MM.1S (cell line): ENCODE data around the gene EIF3C.
"Not testable (repeated sequence)": the region's sequence is repeated elsewhere in the genome, so short reads cannot be mapped to it uniquely, and the experiment has no call there.

Experiments
- DNase-seq: peaks from one replicate; pipeline ENCODE4 v3.0.0-alpha.2; 2015
- H2AFZ ChIP-seq: fragments of 300-600 bp; sonication (generic); 2 replicates; pipeline ENCODE4 v1.6.0; 2016; ENCODE audit warnings: antibody characterized with exemption, low read length
- H3F3A ChIP-seq: fragments of 300-600 bp; sonication (generic); 2 replicates; pipeline ENCODE4 v1.6.1; 2016; ENCODE audit warnings: mild to moderate bottlenecking, antibody characterized with exemption, low read length, moderate library complexity, mixed read lengths; ENCODE audit not compliant: insufficient read depth
- H3K27ac ChIP-seq: fragments of 300-600 bp; sonication (generic); 2 replicates; pipeline ENCODE4 v1.5.1; 2016; ENCODE audit warnings: mild to moderate bottlenecking, low read length
- H3K27me3 ChIP-seq: fragments of 300-600 bp; sonication (generic); replicated peaks from 2 replicates; pipeline ENCODE4 v1.6.0; 2016; ENCODE audit warnings: low read length; ENCODE audit not compliant: insufficient read depth
- H3K36me3 ChIP-seq: fragments of 300-600 bp; sonication (generic); replicated peaks from 2 replicates; pipeline ENCODE4 v1.6.1; 2016; ENCODE audit warnings: mild to moderate bottlenecking, low read length, mixed read lengths; ENCODE audit not compliant: insufficient read depth
- H3K4me1 ChIP-seq: fragments of 300-600 bp; sonication (generic); 2 replicates; pipeline ENCODE4 v1.6.1; 2016; ENCODE audit warnings: low read length, mixed read lengths
- H3K4me2 ChIP-seq: fragments of 300-600 bp; sonication (generic); 2 replicates; pipeline ENCODE4 v1.6.0; 2016; ENCODE audit warnings: low read depth, low read length
- H3K4me3 ChIP-seq: fragments of 300-600 bp; sonication (generic); 2 replicates; pipeline ENCODE4 v1.5.1; 2016; ENCODE audit warnings: low read length, mixed read lengths
- H3K79me2 ChIP-seq: fragments of 300-600 bp; sonication (generic); 2 replicates; pipeline ENCODE4 v1.6.1; 2016; ENCODE audit warnings: mixed run types, low read length, mixed read lengths
- H3K9ac ChIP-seq: fragments of 300-600 bp; sonication (generic); 2 replicates; pipeline ENCODE4 v1.6.1; 2016; ENCODE audit warnings: low read length, mixed read lengths
- H3K9me2 ChIP-seq: fragments of 300-600 bp; sonication (generic); replicated peaks from 2 replicates; pipeline ENCODE4 v1.6.1; 2016; ENCODE audit warnings: mild to moderate bottlenecking, low read length, mixed read lengths; ENCODE audit not compliant: insufficient read depth
- H3K9me3 ChIP-seq: fragments of 300-600 bp; sonication (generic); replicated peaks from 2 replicates; pipeline ENCODE4 v1.6.1; 2016; ENCODE audit warnings: mild to moderate bottlenecking, low read length, mixed read lengths; ENCODE audit not compliant: insufficient read depth
- H4K20me1 ChIP-seq: fragments of 300-600 bp; sonication (generic); 2 replicates; pipeline ENCODE4 v1.6.1; 2016; ENCODE audit warnings: mild to moderate bottlenecking, low read length, moderate library complexity, mixed read lengths; ENCODE audit not compliant: insufficient read depth

Gene EIF3C

DNA sequence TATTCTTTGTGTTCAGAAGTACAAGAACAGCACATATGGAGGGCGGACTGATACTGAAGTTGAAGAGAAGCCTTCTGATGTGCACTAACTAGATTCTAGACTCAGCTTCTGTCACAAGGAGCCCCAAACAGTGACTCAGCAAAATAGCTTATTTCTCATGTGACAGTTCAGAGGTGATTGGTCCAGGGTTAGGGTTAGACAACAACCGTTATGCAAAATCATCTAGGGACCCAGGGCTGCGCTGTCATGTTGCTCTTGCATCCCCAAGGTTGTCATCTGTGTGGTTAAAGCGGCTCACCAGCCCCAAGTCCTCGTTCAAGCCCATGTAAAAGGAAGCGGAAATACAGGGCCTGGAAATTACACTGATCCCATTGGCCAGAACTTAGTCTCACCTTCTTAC is 70.4 kb downstream of the EIF3C start:
- not testable (repeated sequence) for H3F3A ChIP-seq, H3K4me3 ChIP-seq, H3K9me3 ChIP-seq, H3K27me3 ChIP-seq, H3K4me1 ChIP-seq, DNase-seq, H4K20me1 ChIP-seq, H3K9me2 ChIP-seq, H3K27ac ChIP-seq, H3K9ac ChIP-seq, H3K4me2 ChIP-seq, H2AFZ ChIP-seq, H3K79me2 ChIP-seq, H3K36me3 ChIP-seq

DNA sequence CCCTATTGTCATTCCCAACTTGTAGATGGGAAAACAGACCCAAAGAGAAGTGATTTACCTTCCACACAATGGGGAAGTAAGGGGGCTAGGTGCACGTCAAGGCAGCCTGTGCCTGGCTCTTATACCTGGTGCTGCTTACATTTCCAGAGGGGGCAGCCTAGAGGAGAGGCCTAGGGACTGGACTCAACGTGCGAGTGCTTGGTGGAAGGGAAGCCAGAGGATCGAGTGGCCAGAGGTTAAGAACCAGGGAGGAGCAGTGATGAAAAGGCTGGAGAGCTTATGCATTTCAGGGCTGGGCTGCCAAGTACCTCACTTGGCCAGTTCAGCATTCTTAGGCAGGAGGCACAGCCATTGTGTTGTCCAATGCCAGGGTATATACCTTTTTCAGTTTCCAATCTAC is 71.1 kb downstream of the EIF3C start:
- not testable (repeated sequence) for DNase-seq, H3K36me3 ChIP-seq, H3K9me3 ChIP-seq, H3K9ac ChIP-seq, H3K79me2 ChIP-seq, H3F3A ChIP-seq, H3K9me2 ChIP-seq, H3K4me1 ChIP-seq, H4K20me1 ChIP-seq, H3K4me3 ChIP-seq, H3K27ac ChIP-seq, H3K4me2 ChIP-seq, H2AFZ ChIP-seq, H3K27me3 ChIP-seq
